Hematopoietic multipotent progenitor cell treated with erythropoietin and hydrocortisone succinate and interleukin-3 and kit ligand, for 6 days (in vitro differentiated cells): ENCODE results near the gene PTP4A2.
"Not testable (repeated sequence)": the region's sequence is repeated elsewhere in the genome, so short reads cannot be mapped to it uniquely, and the experiment has no call there.

ENCODE experiments used
- DNase-seq: peaks from one replicate; pipeline ENCODE4 v3.0.0-alpha.2; 2015

Gene PTP4A2

GRCh38 chr1:31923901-31924535 lies 14.2 kb downstream of the PTP4A2 start:
- DNase-seq: no peak

DNA sequence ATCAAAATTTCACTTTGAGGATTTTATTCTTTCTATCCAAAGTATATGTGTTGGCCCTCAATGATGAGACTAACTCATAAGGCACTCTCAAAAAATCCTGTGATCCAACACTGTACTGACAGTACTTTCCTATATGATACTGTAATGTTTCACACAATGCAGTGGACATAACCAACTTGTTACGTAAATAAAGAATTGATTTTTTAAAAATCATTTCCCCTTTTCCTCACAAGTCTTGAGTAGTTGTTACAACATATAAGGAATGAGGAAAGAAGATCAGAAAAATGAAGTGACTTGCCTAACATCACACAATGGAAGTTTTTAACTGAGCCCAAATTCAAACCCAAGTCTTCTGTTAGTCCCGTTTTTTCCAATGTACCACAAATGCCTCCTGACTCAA lies 17.2 kb downstream of the PTP4A2 start:
- no peak for DNase-seq

- DNase-seq: no peak
These were observed 18.6 kb downstream of the PTP4A2 start for GRCh38 chr1:31919591-31919990.

GRCh38 chr1:31915438-31915837 lies 22.7 kb downstream of the PTP4A2 start:
- no peak for DNase-seq

- no peak for DNase-seq
These were observed 24.2 kb downstream of the PTP4A2 start for GRCh38 chr1:31913968-31914367.

GRCh38 chr1:31912839-31913239 lies 25.3 kb downstream of the PTP4A2 start:
- no peak for DNase-seq

GRCh38 chr1:31911994-31912780 lies 26.0 kb downstream of the PTP4A2 start:
- no peak for DNase-seq

- no peak for DNase-seq
These were observed 27.2 kb downstream of the PTP4A2 start for GRCh38 chr1:31910933-31911332.

DNA sequence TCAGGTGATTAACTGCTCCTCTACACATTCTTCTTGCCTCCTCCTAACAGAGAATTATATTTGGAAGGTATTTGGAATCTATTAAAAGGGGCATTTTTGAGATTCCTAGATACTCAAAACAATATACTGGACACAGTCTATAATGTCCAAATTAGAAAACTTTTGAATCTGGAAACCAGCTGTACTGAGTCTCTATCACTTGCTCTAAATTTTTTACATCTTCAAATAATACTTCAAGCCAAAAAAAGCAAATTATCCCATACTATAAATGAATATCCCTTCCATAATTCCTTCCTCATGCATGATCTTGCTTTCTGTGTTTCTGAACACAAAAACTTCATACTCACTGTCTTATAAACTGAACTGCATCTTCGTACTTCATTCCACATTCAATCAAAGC lies 28.5 kb downstream of the PTP4A2 start:
- no peak for DNase-seq

- DNase-seq: no peak
These were observed 31.6 kb downstream of the PTP4A2 start for GRCh38 chr1:31906557-31906956.

- no peak for DNase-seq
These were observed 32.5 kb downstream of the PTP4A2 start for GRCh38 chr1:31905681-31906080.

GRCh38 chr1:31905093-31905509 lies 33.1 kb downstream of the PTP4A2 start:
- no peak for DNase-seq

DNA sequence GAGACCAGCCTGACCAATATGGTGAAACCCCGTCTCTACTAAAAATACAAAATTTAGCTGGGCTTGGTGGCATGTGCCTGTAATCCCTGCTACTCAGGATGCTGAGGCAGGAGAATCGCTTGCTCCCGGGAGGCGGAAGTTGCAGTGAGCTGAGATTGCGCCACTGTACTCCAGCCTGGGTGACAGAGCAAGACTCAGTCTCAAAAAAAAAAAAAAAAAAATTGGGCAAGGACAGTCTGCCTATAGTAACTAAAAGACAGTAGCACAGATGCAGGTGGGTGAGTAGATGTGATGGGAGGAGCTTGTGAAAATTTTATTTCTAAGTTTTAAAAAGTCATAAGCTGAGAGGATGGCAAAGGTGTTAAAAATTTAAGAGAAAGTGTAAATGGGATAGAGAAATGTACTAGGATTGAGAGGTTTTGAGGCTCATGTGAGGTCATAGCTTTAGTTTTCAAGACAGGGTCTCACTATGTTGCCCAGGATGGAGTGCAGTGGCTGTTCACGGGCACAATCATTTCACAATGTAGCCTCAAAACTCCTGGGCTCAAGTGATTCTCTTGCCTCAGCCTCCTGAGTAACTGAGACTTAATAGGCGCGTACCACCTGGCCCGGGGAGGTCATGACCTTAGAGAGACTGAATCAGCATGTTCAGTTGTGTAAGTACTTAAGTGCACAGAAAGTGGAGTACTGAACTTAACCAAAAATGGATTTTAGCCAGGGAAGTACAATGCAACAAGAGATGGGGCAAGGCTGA lies 33.7 kb downstream of the PTP4A2 start:
- no peak for DNase-seq

DNA sequence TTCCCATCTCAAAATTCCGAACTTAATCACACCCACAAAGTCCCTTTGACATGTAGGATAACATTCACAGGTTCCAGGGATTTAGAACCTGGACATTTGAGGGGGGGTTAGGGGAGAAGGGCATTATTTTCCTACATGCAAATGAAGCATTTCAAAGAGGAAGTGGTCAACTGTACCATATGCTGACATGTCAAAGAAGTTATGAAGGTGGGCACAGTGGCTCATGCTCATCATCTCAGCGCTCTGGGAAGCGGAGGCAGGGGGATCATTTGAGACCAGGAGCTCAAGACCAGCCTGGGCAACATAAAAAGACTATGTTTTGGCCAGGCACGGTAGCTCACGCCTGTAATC lies 35.7 kb downstream of the PTP4A2 start:
- DNase-seq: no peak

- DNase-seq: no peak
These were observed 36.2 kb downstream of the PTP4A2 start for GRCh38 chr1:31901838-31902509.

GRCh38 chr1:31900790-31901189 lies 37.4 kb downstream of the PTP4A2 start:
- no peak for DNase-seq

DNA sequence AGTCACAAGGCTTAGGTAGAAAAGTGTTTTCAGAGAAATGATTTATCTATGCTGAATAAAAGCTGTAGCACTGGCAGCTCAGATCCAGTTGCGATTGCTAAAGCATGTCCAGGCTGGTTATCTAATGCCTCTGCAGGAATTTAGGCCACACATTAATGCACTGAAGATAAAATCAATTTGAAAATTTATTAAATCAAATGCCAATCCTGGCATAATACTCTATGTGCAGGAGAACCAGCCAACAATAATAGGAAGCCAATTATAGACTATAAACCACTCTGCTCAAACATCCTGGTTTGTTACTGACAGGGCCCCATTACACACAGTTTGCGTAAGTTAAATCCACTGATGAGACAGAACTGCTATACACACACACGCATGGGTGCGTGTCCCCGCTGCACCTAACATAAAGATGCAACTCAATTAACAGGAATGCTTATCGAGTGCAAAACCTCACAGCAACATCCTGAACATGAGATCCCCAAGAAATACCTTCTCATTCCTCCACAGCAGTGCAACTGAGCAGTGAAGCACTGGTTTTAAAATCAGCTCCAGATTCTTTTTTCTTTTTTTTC lies 40.6 kb downstream of the PTP4A2 start:
- DNase-seq: no peak

DNA sequence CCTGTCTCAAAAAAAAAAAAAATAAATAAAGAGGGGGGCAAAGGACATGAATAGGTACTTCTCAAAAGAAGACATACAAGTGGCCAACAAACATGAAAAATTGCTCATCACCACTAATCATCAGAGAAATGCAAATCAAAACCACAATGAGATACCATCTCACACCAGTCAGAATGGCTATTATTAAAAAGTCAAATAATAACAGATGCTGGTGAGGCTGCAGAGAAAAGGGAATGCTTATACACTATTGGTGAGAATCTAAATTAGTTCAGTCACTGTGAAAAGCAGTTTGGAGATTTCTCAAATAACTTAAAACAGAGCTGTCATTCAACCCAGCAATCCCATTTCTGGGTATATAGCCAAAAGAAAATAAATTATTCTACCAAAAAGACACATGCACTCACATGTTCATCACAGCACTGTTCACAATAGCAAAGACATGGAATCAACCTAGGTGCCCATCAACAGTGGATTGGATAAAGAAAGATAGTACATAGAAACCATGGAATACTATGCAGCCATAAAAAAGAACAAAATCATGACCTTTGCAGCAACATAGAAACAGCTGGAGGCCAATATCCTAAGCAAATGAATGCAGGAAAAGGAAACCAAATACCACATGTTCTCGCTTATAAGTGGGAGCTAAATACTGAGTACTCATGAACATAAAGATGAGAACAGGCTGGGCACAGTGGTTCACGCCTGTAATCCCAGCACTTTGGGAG lies 42.5 kb downstream of the PTP4A2 start:
- not testable (repeated sequence) for DNase-seq

DNA sequence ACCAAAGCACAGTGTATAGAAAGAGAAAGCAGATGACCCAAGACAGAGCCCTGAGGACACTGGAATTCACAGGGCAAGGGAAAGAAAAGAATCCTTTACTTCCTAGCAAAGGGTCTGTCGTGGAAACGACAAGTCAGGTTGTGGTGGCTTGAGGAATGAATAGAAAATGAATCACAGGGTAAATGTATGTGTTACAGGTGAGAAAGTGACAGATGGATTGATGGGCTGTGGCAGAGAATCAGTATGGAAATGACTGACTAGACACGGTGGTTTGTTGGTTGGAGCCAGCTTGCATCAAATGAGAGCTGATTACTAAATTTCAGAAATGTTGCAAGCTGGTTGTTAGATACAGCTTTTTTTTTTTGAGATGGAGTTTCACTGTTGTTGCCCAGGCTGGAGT lies 46.9 kb downstream of the PTP4A2 start:
- no peak for DNase-seq

DNA sequence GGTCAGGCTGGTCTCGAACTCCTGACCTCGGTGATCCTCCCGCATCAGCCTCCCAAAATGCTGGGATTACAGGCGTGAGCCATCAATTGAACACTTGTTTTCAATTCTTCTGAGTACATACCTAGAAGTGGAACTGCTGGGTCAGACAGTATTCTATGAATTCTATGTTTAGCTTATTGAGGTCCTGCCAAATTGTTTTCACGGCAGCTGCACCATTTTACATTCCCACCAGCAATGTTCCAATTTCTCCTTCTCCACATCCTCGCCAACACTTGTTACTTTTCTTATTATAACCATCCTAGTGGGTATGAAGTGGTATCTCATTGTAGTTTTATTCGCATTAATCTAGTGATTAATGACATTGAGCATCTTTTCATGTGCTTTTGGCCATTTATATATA lies 49.9 kb downstream of the PTP4A2 start:
- DNase-seq: no peak

DNA sequence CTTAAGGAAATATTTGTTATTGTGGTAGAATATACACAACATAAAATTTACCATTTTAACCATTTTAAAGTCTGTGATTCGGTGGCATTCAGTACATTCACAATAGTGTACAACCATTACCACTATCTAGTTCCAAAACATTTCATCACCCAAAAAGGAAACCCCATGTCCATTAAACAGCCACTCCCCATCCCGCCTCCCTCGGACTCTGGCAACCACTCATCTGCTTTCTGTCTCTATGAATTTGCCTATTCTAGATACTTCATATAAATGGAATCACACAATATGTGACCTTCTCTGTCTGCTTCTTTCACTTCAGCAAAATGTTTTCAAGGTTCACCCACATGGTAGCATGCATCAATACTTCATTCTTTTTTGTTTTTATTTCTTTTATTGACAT lies 51.3 kb downstream of the PTP4A2 start:
- peak; percentile 32 for DNase-seq

DNA sequence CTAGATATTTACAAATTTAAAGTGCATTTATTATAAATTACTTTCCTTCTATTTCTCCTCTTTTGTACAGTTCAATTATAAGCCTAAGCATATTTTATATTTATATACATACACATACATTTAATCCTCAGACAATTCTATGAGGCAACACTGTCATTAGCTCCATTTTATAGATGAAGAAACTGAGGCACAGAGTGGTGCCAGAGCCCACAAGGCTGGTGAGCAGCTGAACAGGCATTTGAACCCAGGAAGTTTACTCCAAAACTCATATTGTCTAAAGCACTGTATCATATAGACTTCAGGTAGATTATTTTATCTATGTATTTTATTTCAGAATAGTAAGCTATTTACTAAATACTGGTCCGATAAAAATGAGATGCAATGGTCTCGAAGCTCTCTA lies 52.3 kb downstream of the PTP4A2 start:
- DNase-seq: no peak
